K562 (cell line): ENCODE measurements around the gene DEDD2. TPM values are rescaled to one million over a fixed set of nuclear protein-coding genes. Genes with fewer than 3 reads are reported as not detected.

Experiments
- CBX3 ChIP-seq, 2 experiments: IDR thresholded peaks; 1 replicate in 1 of 2; 2 replicates in 1 of 2; pipeline ENCODE4 v1.6.1; 2012; ENCODE audit warnings: inconsistent platforms in 2 of 2, low read length in 2 of 2, borderline replicate concordance in 1 of 2, control low read depth in 1 of 2
- ELF1 ChIP-seq: fragments of 200-800 bp; sonication (Bioruptor generic); IDR thresholded peaks from 2 replicates; pipeline ENCODE4 v1.6.1; 2016; ENCODE audit warnings: missing genetic modification characterization, missing compliant biosample characterization
- ESRRA ChIP-seq: fragments of 450-650 bp; IDR thresholded peaks from 2 replicates; pipeline ENCODE4 v1.6.1; 2014; ENCODE audit warnings: low read depth, mild to moderate bottlenecking, moderate library complexity, borderline replicate concordance
- ETS2 ChIP-seq: IDR thresholded peaks from 2 replicates; pipeline ENCODE4 v1.6.1; 2016; ENCODE audit warnings: borderline replicate concordance, missing genetic modification characterization, mild to moderate bottlenecking, moderate library complexity, missing compliant biosample characterization; ENCODE audit not compliant: poor library complexity, severe bottlenecking
- GABPB2 ChIP-seq: fragments of 250-450 bp; sonication (Bioruptor Pico); conservative IDR thresholded peaks from 2 replicates; pipeline ENCODE4 v1.5.1; 2021; ENCODE audit warnings: mild to moderate bottlenecking
- HOXB6 ChIP-seq: fragments of 250-450 bp; sonication (Bioruptor Pico); IDR thresholded peaks from 2 replicates; pipeline ENCODE4 v1.5.1; 2022; ENCODE audit warnings: mild to moderate bottlenecking, borderline replicate concordance
- IFI16 ChIP-seq: fragments of 250-450 bp; sonication (Bioruptor Pico); IDR thresholded peaks from 2 replicates; pipeline ENCODE4 v2.1.2; 2022; ENCODE audit warnings: mild to moderate bottlenecking, inconsistent platforms
- KLF10 ChIP-seq: fragments of 250-450 bp; sonication (Bioruptor Pico); IDR thresholded peaks from 2 replicates; pipeline ENCODE4 v1.6.1; 2021; ENCODE audit warnings: matching md5 sums
- MED1 ChIP-seq: sonication (generic); formaldehyde crosslinking; IDR thresholded peaks from 2 replicates; pipeline ENCODE4 v1.8.1; 2023; ENCODE audit warnings: missing genetic modification reagents, borderline replicate concordance
- NFXL1 ChIP-seq: fragments of 450-650 bp; formaldehyde crosslinking; IDR thresholded peaks from 2 replicates; pipeline ENCODE4 v1.4.0; 2021; ENCODE audit warnings: mild to moderate bottlenecking
- SETDB1 ChIP-seq: IDR thresholded peaks from one replicate; pipeline ENCODE4 v1.6.1; 2012; ENCODE audit warnings: low read length, control low read depth, inconsistent platforms
- SUPT5H ChIP-seq: fragments of 450-650 bp; IDR thresholded peaks from 2 replicates; pipeline ENCODE4 v1.6.1; 2016
- TAL1 ChIP-seq: fragments of 450-650 bp; IDR thresholded peaks from 2 replicates; pipeline ENCODE4 v1.6.1; 2016; ENCODE audit warnings: mild to moderate bottlenecking
- TEAD2 ChIP-seq: fragments of 450-650 bp; IDR thresholded peaks from 2 replicates; pipeline ENCODE4 v1.6.1; 2016; ENCODE audit warnings: missing genetic modification characterization, control low read depth, missing compliant biosample characterization
- ZBTB1 ChIP-seq: sonication (generic); formaldehyde crosslinking; IDR thresholded peaks from 2 replicates; pipeline ENCODE4 v1.8.1; 2023; ENCODE audit warnings: missing genetic modification reagents, low read depth, mild to moderate bottlenecking, borderline replicate concordance
- ZBTB9 ChIP-seq: fragments of 450-650 bp; formaldehyde crosslinking; IDR thresholded peaks from 2 replicates; pipeline ENCODE4 v1.4.0; 2020; ENCODE audit warnings: mild to moderate bottlenecking, moderate library complexity
- ZNF277 ChIP-seq: fragments of 250-450 bp; sonication (Bioruptor Pico); IDR thresholded peaks from 2 replicates; pipeline ENCODE4 v1.8.0; 2022; ENCODE audit warnings: inconsistent platforms, mild to moderate bottlenecking, moderate library complexity, borderline replicate concordance
- ZNF445 ChIP-seq: fragments of 250-450 bp; sonication (Bioruptor Pico); IDR thresholded peaks from 2 replicates; pipeline ENCODE4 v1.4.0; 2020; ENCODE audit warnings: low read depth, mild to moderate bottlenecking, moderate library complexity
- ZNF655 ChIP-seq: fragments of 250-450 bp; sonication (Bioruptor Pico); IDR thresholded peaks from 2 replicates; pipeline ENCODE4 v1.5.0; 2021
- polyA plus RNA-seq, 8 experiments: library from polyadenylated mRNA; depleted of rRNA in 4 of 8; stranded (reverse) in 5 of 8; unstranded in 3 of 8; fragments of >200 nt; fragmentation: Nextera tagmentation in 2 of 8; fragmentation: Illumina TruSeq in 1 of 8; extraction: Ambion mirVana in 2 of 8; extraction: Trizol in 1 of 8; gene quantifications; 2 replicates each; pipeline versions ENCODE4 v1.2.1 to v1.2.3, GENCODE V29; 2011 to 2014; ENCODE audit warnings: inconsistent platforms in 1 of 8, missing spikeins in 1 of 8
- total RNA-seq, 7 experiments: library from RNA; depleted of rRNA in 6 of 7; stranded (reverse); fragments of >200 nt in 6 of 7; fragmentation: Illumina TruSeq in 2 of 7; extraction: Trizol in 2 of 7; gene quantifications; 2 replicates each; pipeline versions ENCODE4 v1.2.1 to v1.2.3, GENCODE V29; 2011 to 2021; ENCODE audit warnings: low replicate concordance in 1 of 7
- TF ChIP-seq, protein P1 (sequence below): fragments of 450-650 bp; conservative IDR thresholded peaks from 2 replicates; pipeline ENCODE4 v1.6.1; 2016; ENCODE audit warnings: missing genetic modification characterization, low read depth, mild to moderate bottlenecking, control low read depth, missing compliant biosample characterization
- TF ChIP-seq, protein P2 (sequence below): fragments of 450-650 bp; IDR thresholded peaks from 2 replicates; pipeline ENCODE4 v1.6.1; 2016; ENCODE audit warnings: borderline replicate concordance

Gene DEDD2
- total and polyA plus RNA-seq, 9 of the 15 experiments (the other 6 are each of a cell fraction or from before 2014, with no cell fraction given): 4.3 to 43.0 (median 29.2) TPM

GRCh38 chr19:42199440-42200115 is 17.9 kb downstream of the DEDD2 start (continued):
- TF ChIP-seq ZNF277 (CRISPR knock-in tag) (no peak), CBX3 (IDR thresholded peaks at IDR 0.05; ENCODE audit: borderline replicate concordance in 1 of 2, low read length in 2 of 2) (peak in 1 of 2 experiments; percentile 74; a peak in 1 of 3 replicates), SETDB1 (no peak), TEAD2 (tag) (no peak), ZNF445 (CRISPR knock-in tag) (no peak), NFXL1 (CRISPR knock-in tag) (no peak), TAL1 (no peak), ZBTB1 (CRISPR knock-in tag) (peak; percentile 61; the same call in 1 of the 2 replicates), ELF1 (no peak), MED1 (CRISPR knock-in tag) (no peak), ESRRA (peak; percentile 70), ETS2 (tag) (no peak), SUPT5H (0 out of 2 replicates have a peak, but pooled peaks have one; percentile 31), GABPB2 (CRISPR knock-in tag) (no peak), ZBTB9 (CRISPR knock-in tag) (no peak), ZNF655 (CRISPR knock-in tag) (no peak), IFI16 (CRISPR knock-in tag) (no peak), HOXB6 (CRISPR knock-in tag) (no peak), KLF10 (no peak)
- TF ChIP-seq, protein P1, sequence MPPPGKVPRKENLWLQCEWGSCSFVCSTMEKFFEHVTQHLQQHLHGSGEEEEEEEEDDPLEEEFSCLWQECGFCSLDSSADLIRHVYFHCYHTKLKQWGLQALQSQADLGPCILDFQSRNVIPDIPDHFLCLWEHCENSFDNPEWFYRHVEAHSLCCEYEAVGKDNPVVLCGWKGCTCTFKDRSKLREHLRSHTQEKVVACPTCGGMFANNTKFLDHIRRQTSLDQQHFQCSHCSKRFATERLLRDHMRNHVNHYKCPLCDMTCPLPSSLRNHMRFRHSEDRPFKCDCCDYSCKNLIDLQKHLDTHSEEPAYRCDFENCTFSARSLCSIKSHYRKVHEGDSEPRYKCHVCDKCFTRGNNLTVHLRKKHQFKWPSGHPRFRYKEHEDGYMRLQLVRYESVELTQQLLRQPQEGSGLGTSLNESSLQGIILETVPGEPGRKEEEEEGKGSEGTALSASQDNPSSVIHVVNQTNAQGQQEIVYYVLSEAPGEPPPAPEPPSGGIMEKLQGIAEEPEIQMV (tag): no peak
- TF ChIP-seq, protein P2, sequence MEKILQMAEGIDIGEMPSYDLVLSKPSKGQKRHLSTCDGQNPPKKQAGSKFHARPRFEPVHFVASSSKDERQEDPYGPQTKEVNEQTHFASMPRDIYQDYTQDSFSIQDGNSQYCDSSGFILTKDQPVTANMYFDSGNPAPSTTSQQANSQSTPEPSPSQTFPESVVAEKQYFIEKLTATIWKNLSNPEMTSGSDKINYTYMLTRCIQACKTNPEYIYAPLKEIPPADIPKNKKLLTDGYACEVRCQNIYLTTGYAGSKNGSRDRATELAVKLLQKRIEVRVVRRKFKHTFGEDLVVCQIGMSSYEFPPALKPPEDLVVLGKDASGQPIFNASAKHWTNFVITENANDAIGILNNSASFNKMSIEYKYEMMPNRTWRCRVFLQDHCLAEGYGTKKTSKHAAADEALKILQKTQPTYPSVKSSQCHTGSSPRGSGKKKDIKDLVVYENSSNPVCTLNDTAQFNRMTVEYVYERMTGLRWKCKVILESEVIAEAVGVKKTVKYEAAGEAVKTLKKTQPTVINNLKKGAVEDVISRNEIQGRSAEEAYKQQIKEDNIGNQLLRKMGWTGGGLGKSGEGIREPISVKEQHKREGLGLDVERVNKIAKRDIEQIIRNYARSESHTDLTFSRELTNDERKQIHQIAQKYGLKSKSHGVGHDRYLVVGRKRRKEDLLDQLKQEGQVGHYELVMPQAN: peak; percentile 84
